ENCODE data around the gene TAS2R8.
"Not testable (repeated sequence)": the region's sequence is repeated elsewhere in the genome, so short reads cannot be mapped to it uniquely, and the experiment has no call there.

Gene TAS2R8

GRCh38 chr12:10807186-10807585 is at the start of gene TAS2R8:
Gene TAS2R8, minus strand, starts transcription at chr12:10807286. Its CDS starts 306 bp downstream, at chr12:10806980.
- no peak for DNase-seq

GRCh38 chr12:10855807-10856206 is 48.7 kb upstream of the TAS2R8 start:
- no peak for DNase-seq

- DNase-seq: no peak
These were observed 46.7 kb upstream of the TAS2R8 start for GRCh38 chr12:10853776-10854175.

GRCh38 chr12:10851243-10851858 is 44.3 kb upstream of the TAS2R8 start:
- DNase-seq: no peak

- peak; percentile 3 for DNase-seq
These were observed 42.4 kb upstream of the TAS2R8 start, which contains the start of gene PRR4 for GRCh38 chr12:10849425-10849878. Gene PRR4, minus strand, starts transcription at chr12:10849475. Its CDS starts 38 bp downstream, at chr12:10849437.

GRCh38 chr12:10847744-10848143 is 40.7 kb upstream of the TAS2R8 start:
- DNase-seq: no peak

GRCh38 chr12:10842862-10843261 is 35.8 kb upstream of the TAS2R8 start:
- DNase-seq: no peak

- no peak for DNase-seq
These were observed 31.4 kb upstream of the TAS2R8 start for GRCh38 chr12:10838461-10838860.

- no peak for DNase-seq
These were observed 22.9 kb upstream of the TAS2R8 start for GRCh38 chr12:10829994-10830393.

GRCh38 chr12:10826258-10826657 is 19.2 kb upstream of the TAS2R8 start, which contains the start of gene TAS2R10:
Gene TAS2R10, minus strand, starts transcription at chr12:10826358. Its CDS starts 89 bp downstream, at chr12:10826269.
- no peak for DNase-seq

- DNase-seq: no peak
These were observed 17.9 kb upstream of the TAS2R8 start for GRCh38 chr12:10824957-10825356.

- DNase-seq: no peak
These were observed 4.9 kb upstream of the TAS2R8 start for GRCh38 chr12:10811883-10812536.

- DNase-seq: no peak
These were observed 3.0 kb upstream of the TAS2R8 start, which contains the start of gene TAS2R9 for GRCh38 chr12:10810068-10810467. Gene TAS2R9, minus strand, starts transcription at chr12:10810168. Its CDS starts 93 bp downstream, at chr12:10810075.

- DNase-seq: no peak
These were observed 4.5 kb downstream of the TAS2R8 start, which contains the start of gene TAS2R7 for GRCh38 chr12:10802587-10802986. Gene TAS2R7, minus strand, starts transcription at chr12:10802627. Its CDS starts 57 bp downstream, at chr12:10802570.

GRCh38 chr12:10801741-10802140 is 5.3 kb downstream of the TAS2R8 start:
- no peak for DNase-seq

GRCh38 chr12:10794222-10794621 is 12.9 kb downstream of the TAS2R8 start:
- DNase-seq: no peak

GRCh38 chr12:10791769-10792168 is 15.3 kb downstream of the TAS2R8 start:
- DNase-seq: not testable (repeated sequence)

GRCh38 chr12:10783252-10783651 is 23.8 kb downstream of the TAS2R8 start:
- no peak for DNase-seq

GRCh38 chr12:10779103-10779502 is 28.0 kb downstream of the TAS2R8 start:
- DNase-seq: no peak

- DNase-seq: peak; percentile 46
These were observed 35.9 kb downstream of the TAS2R8 start for GRCh38 chr12:10771132-10771733.

- DNase-seq: no peak
These were observed 47.4 kb downstream of the TAS2R8 start for GRCh38 chr12:10759657-10760056.

GRCh38 chr12:10756194-10756593 is 50.9 kb downstream of the TAS2R8 start:
- no peak for DNase-seq
